Umbilical cord (tissue), 2 donors: ENCODE measurements around the gene OSBPL10. TPM values are rescaled to one million over a fixed set of nuclear protein-coding genes. Genes with fewer than 3 reads are reported as not detected.
A peak's percentile ranks its signal among the peaks of the same experiment; 100 is the strongest.

ENCODE experiments used
- DNase-seq: peaks from one replicate; pipeline ENCODE4 v3.0.0-alpha.2; 2015; ENCODE audit warnings: low spot score
- total RNA-seq: library from RNA; depleted of rRNA; stranded (reverse); fragments of >200 nt; gene quantifications from one replicate; pipeline ENCODE4 v1.2.3, GENCODE V29; 2014; ENCODE audit warnings: low replicate concordance; ENCODE audit not compliant: insufficient read depth

The OSBPL10 gene
- total RNA-seq, 1 donor from 2014 or later: 25.0 TPM

DNA sequence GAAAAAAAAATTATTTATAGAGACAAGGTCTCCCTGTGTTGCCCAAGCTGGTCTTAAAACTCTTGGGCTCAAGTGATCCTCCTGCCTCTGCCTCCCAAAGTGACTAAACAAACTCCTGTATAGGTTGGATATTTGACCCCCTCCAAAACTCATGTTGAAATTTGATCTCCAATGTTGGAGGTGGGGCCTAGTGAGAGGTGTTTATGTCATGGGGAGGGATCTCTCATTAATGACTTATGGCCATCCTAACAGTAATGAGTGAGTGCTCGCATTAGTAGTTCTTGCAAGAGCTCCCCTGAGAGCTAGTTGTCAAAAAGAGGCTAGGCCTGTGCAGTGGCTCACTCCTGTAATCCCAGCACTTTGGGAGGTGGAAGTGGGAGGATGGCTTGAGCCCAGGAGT lies 307.1 kb downstream of the OSBPL10 start:
- no peak for DNase-seq

DNA sequence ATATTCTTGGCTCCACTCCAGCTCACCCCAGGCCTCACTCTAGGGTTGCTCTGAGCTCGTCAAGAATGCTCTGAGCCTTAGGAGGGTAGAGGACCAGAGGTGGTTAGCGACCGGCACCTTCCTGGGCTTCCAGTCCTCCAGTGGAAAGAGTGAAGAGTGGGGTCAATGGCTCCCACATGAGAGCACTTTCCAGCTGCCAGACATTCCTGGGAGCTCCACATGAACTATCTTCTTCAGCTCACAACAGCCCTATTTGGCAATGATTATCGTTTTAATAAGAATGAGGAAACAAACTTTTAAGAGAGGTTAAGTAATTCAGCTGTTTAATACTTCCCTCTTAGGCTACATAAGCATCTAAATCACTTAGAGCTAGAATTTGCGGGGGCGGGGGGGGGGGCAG lies 309.1 kb downstream of the OSBPL10 start:
- no peak for DNase-seq

GRCh38 chr3:31671451-31671850 lies 309.6 kb downstream of the OSBPL10 start:
- no peak for DNase-seq

DNA sequence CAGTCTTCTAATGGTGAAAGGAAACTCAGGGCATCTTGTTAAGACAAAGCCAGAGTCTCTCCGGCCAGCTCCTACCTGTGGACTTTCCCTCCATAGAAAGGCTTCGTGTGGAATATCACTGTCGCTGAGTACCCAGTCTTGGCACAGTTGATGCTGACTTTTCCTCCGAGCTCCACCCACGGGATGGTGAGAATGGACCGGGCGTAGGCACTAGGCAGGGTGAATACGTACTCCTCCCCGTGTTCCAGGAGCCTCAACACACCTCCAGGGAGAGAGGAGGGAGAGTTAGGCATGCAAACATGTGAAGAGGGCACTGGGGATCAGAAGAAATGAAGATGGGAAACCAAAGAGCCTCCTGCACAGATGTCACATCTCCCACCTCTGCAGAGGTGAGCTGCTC lies 310.3 kb downstream of the OSBPL10 start:
- DNase-seq: no peak

DNA sequence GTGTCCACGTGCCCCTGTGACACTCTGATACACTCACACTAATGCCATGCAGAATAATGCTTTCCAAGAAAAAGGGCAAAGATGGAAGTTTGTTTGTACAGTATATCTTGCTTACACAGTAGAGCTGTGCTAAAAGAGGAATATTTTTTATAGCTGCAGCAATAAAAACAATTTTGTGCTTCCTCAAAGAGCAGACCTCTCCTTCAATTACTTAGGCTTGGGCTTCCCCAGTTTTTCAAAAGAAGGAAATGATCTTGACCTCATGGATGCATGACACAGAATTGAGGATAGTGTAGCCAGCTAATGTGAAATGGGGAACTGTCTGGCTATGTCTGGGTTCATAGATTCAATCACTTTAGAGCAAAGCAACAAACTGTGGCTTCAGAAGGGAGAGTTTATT lies 310.9 kb downstream of the OSBPL10 start:
- no peak for DNase-seq

GRCh38 chr3:31668242-31668641 lies 312.8 kb downstream of the OSBPL10 start:
- DNase-seq: no peak

- no peak for DNase-seq
Observed at GRCh38 chr3:31667582-31667981, 313.5 kb downstream of the OSBPL10 start.

DNA sequence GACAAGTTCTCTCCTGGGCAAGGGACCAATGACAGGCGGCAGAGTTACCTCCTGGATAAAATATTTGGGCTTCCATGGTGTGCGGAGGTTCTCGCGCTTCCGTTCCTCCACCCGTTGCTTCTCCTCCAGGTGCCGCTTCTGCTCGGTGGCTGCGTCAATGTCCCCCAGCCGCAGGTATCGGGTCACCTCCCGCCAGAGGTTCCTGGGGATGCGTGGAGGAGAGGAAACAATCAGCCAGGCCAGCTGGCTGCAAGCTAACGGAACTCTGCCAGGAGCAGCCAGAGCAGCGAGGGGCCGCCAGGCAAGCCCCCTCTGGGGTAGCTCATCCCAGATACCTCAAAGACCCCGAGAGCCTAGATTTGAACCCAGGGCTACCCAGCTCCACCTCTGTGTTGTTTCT lies 317.0 kb downstream of the OSBPL10 start:
- DNase-seq: no peak

- DNase-seq: no peak
Observed at GRCh38 chr3:31661993-31662670, 318.9 kb downstream of the OSBPL10 start.

GRCh38 chr3:31661286-31661685 lies 319.8 kb downstream of the OSBPL10 start:
- no peak for DNase-seq

GRCh38 chr3:31659246-31659645 lies 321.8 kb downstream of the OSBPL10 start:
- no peak for DNase-seq

DNA sequence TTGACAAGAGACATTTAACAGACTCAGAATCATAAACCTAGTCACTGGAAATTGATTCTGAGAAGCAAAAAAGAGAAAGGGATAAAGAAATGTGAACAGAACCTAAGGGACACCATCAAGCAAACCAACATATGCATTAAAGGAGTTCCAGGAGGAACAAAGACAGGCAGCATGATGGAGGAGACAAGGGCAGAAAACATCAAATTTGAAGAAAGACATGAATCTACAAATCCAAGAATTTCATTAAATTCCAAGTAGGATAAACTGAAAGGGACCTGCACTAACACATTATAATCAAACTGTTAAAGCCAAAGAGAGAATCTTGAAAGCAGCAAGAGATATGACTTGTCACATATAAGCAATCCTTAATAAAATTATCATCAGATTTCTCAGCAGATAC lies 326.1 kb downstream of the OSBPL10 start:
- no peak for DNase-seq

DNA sequence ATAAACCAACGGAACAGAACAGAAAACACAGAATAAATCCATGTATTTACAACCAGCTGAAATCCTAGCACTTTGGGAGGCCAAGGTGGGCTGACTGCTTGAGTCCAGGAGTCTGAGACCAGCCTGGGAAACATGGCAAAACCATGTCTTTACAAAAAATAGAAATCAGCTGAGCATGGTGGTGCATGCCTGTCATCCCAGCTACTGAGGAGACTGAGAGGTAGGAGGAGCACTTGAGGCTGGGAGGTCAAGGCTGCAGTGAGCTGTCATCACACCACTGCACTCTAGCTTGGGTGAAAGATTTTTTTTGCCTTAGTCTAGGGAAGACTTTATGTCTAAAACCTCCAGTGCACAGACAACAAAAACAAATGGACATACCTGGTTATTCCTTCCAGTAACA lies 327.6 kb downstream of the OSBPL10 start:
- DNase-seq: no peak

- DNase-seq: no peak
Observed at GRCh38 chr3:31652296-31652695, 328.8 kb downstream of the OSBPL10 start.

DNA sequence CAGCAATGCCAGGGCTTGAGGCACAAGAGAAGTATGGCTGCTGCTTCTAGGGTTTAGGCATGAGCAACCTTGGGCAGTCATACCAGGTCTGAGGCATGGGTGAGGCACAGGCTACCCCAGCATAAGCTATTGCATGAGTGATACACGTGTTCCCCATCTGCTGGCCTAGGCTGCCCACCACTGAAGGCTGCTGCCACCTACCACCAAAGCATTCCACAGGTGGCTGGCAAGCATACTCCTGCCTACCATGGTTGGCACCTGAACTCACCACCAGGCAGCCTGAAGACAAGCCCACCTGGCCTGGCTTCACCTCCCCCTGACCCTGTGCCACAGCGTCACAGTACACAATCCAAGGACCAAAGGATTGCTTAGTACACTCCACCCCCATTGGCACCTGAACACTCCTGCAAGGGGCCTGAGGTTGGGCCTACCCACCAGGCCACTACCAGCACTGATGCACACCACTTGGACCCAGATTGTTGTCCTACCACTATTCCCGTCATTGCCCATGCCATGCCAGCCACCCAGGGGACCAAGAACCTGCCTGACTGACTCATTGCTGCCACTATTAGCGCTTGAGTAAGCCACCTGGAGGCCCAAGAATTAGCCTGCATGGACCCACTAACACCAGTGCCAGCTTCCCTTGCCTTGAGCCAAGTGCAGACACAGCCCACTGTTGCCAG lies 332.6 kb downstream of the OSBPL10 start:
- DNase-seq: no peak

- DNase-seq: peak; percentile 58
Observed at GRCh38 chr3:31645256-31645655, 335.8 kb downstream of the OSBPL10 start.

- no peak for DNase-seq
Observed at GRCh38 chr3:31639828-31640227, 341.2 kb downstream of the OSBPL10 start.

- DNase-seq: no peak
Observed at GRCh38 chr3:31636694-31637442, 344.2 kb downstream of the OSBPL10 start.

GRCh38 chr3:31636049-31636448 lies 345.0 kb downstream of the OSBPL10 start:
- no peak for DNase-seq

DNA sequence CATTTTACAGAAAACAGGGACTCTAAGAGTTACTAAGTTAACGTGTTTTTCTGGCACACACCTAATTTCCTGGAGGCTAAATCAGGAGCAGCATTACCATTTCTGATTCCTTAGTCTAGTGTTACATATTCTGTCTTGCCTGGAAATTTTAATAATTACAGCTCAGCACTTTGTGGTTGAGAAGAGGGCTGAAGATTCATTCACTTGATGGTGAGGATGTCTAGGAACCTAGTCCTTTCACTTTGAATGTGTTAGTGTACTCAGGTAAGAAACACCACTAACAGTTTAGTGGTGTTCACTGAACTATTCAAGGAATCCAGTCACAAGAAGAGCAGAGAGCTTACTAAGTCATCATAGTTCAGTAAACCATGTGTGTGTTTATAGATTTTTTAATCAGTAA lies 345.5 kb downstream of the OSBPL10 start:
- DNase-seq: no peak

DNA sequence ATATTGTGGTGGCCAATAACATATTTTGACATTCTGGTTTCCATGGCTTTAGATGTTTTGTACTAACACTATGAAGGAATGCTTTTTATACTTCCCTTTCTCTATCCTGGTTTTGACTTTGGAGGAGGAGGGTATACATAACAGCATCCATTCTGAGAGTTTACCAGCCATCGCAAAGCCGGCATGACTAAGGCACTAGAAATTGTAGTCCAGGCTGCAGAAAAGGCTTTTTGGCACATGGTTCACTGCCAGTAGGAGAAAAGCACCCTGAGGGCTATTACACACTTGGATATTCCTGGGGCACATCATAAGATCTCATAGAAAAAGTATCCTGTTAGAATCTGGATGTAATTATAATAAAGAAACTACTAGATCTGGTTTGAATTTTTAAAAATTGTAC lies 346.6 kb downstream of the OSBPL10 start:
- no peak for DNase-seq

DNA sequence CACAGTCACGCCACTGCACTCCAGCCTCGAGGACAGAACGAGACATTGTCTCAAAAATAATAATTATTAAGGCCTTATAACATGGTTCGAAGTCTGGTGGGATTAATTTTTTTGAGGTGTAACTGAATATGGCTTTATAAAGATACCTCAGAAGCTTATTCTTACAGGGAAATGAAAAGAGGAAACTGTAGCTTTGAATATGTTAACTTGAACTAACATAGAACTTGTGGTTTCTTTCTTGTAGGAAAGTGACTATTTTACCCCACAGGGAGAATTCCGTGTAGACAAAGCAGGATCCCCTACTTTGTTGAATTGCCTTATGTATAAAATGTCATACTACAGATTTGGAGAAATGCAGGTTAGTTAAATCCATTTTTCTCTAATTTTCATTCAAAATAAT lies 352.0 kb downstream of the OSBPL10 start:
- no peak for DNase-seq

- DNase-seq: no peak
Observed at GRCh38 chr3:31625358-31625757, 355.7 kb downstream of the OSBPL10 start.
